ENCODE data around the gene SERPINE2. TPM values are rescaled to one million over a fixed set of nuclear protein-coding genes. Genes with fewer than 3 reads are reported as not detected.
A peak's percentile ranks its signal among the peaks of the same experiment; 100 is the strongest.

Gene SERPINE2, protein sequence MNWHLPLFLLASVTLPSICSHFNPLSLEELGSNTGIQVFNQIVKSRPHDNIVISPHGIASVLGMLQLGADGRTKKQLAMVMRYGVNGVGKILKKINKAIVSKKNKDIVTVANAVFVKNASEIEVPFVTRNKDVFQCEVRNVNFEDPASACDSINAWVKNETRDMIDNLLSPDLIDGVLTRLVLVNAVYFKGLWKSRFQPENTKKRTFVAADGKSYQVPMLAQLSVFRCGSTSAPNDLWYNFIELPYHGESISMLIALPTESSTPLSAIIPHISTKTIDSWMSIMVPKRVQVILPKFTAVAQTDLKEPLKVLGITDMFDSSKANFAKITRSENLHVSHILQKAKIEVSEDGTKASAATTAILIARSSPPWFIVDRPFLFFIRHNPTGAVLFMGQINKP
- polyA plus RNA-seq (2012; ENCODE audit: missing spikeins), result 0.30 TPM

DNA sequence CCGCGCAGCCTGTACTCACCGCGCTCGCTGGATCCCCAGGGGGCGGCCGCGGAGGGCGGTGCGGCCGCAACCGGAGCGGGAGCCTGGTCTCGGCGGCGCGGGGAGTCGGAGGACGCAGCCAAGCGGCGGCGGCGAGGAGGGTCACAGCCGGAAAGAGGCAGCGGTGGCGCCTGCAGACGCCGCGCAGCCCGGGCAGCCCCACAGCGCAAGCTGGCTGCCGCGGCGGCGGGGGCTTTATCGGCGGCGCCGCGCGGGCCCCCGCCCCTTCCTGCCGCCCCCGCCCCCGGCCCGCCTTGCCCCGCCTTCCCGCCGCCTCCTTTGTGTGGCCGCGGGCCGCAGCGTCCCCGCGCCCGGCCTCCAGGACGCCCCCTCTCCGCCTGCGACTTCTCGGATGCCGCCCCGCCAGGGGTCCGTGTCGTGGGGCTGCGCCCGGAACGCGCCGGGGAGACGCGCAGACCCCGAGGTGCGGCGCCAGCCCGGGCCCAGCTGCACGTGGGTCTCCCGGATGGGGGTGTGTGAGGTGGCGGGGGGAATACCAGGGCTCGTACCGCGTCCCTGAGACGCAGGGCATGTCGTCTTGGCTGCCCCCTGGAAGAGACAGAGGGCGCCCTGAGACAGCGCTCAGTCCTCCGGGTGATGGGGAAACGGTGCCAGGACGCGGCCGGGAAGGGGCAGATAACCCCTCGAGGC is at the start of gene SERPINE2:
Gene SERPINE2, minus strand, starts transcription at position 207 of the 690 bp plus-strand sequence. CDS start 37,386 bp downstream, outside the sequence.
- FAIRE-seq, result no peak
- TF ChIP-seq POLR2AphosphoS5 (IDR thresholded peaks at IDR 0.05; ENCODE audit: low read depth, low read length), result no peak
- no peak for TF ChIP-seq POLR2A (IDR thresholded peaks at IDR 0.05; ENCODE audit: low read depth, low read length)
- no peak for TF ChIP-seq TAF1 (IDR thresholded peaks at IDR 0.05; ENCODE audit: borderline replicate concordance, low read depth, low read length)

GRCh38 chr2:224086226-224086914 is 47.3 kb upstream of the SERPINE2 start:
- FAIRE-seq, result no peak
- no peak for DNase-seq (ENCODE audit: insufficient read length)
- no peak for TF ChIP-seq TAF1 (IDR thresholded peaks at IDR 0.05; ENCODE audit: borderline replicate concordance, low read depth, low read length)
- no peak for TF ChIP-seq POLR2A (IDR thresholded peaks at IDR 0.05; ENCODE audit: low read depth, low read length)

More for the DNA sequence above, at the start of gene SERPINE2:
- DNase-seq (ENCODE audit: insufficient read length), result peak; percentile 41

DNA sequence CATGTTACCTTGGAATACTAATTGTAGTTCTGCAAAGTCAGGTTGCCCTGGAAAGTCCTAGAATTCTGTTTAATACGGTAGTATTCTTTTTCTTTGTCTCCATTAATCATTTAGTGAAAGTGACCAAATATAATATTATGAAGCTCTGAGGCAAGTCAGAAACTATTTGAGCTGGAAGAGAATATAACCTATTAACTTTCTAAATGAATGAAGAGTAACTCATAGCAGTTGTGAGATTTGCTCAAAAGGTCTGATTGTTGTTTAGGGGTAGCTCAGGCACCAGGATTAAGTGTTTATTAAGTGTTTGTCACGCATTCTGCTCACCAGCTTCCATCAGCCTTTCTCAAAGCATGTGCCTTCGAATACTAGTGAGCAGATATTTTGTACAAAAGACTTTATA is 46.7 kb upstream of the SERPINE2 start:
- TF ChIP-seq TAF1 (IDR thresholded peaks at IDR 0.05; ENCODE audit: borderline replicate concordance, low read depth, low read length) (no peak), POLR2AphosphoS5 (IDR thresholded peaks at IDR 0.05; ENCODE audit: low read depth, low read length) (no peak), POLR2A (IDR thresholded peaks at IDR 0.05; ENCODE audit: low read depth, low read length) (no peak)
- no peak for DNase-seq (ENCODE audit: insufficient read length)
- FAIRE-seq, result no peak

- FAIRE-seq (no peak), DNase-seq (ENCODE audit: insufficient read length) (no peak)
- TF ChIP-seq POLR2A (IDR thresholded peaks at IDR 0.05; ENCODE audit: low read depth, low read length) (no peak), POLR2AphosphoS5 (IDR thresholded peaks at IDR 0.05; ENCODE audit: low read depth, low read length) (no peak), TAF1 (IDR thresholded peaks at IDR 0.05; ENCODE audit: borderline replicate concordance, low read depth, low read length) (no peak)
Measured at GRCh38 chr2:224085246-224085645, 46.2 kb upstream of the SERPINE2 start.

DNA sequence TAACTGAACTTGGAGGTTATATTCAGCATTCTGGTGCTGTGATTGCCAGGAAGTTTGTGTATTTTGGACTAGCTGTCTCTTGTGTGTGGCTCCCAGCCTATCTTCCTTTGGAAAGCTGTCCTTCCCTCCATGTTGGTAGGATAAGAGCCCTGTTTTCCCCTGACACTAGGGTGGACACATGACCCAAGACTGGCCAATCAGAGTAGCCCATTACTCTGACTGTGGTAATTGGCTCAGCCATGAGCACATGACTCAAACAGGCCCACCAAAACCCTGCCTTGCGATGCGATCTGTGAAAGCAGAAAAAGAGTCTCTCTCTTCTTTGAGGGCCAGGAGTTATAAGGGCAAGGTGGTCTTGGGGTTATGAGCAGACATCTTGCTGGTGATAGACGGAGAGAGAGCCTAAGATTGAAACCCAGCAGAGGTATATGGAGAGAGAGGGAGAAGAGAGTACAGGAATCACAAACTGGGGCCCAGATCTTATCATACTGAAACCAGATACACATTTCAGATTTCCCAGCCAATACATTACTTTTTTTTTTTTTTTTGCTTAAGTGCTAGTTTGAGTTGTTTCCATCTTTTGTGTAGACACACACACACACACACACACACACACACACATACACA is 45.3 kb upstream of the SERPINE2 start:
- no peak for TF ChIP-seq POLR2A (IDR thresholded peaks at IDR 0.05; ENCODE audit: low read depth, low read length)
- no peak for TF ChIP-seq TAF1 (IDR thresholded peaks at IDR 0.05; ENCODE audit: borderline replicate concordance, low read depth, low read length)
- TF ChIP-seq POLR2AphosphoS5 (IDR thresholded peaks at IDR 0.05; ENCODE audit: low read depth, low read length), result no peak
- FAIRE-seq (no peak), DNase-seq (ENCODE audit: insufficient read length) (no peak)

DNA sequence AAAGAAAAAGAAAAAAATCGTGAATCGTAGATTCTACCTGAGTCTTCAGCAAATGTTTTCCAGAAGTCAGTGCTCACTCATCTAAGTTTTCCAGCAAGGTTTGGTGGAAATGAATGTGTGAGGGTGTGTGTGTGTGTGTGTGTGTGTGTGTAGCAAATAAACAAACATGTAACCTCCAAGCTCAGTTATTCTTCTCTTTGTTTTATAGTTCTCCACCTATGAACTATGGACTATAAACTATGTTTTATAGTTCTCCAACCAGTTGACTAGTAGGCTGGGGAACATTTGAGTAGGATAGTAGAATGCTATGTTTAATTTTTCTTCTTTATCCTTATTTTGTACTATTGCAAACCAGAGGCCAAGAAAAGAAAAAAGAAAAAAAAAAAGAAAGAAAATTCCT is 44.6 kb upstream of the SERPINE2 start:
- DNase-seq (ENCODE audit: insufficient read length) (no peak), FAIRE-seq (no peak)
- TF ChIP-seq TAF1 (IDR thresholded peaks at IDR 0.05; ENCODE audit: borderline replicate concordance, low read depth, low read length), result no peak
- no peak for TF ChIP-seq POLR2AphosphoS5 (IDR thresholded peaks at IDR 0.05; ENCODE audit: low read depth, low read length)
- TF ChIP-seq POLR2A (IDR thresholded peaks at IDR 0.05; ENCODE audit: low read depth, low read length), result no peak

DNA sequence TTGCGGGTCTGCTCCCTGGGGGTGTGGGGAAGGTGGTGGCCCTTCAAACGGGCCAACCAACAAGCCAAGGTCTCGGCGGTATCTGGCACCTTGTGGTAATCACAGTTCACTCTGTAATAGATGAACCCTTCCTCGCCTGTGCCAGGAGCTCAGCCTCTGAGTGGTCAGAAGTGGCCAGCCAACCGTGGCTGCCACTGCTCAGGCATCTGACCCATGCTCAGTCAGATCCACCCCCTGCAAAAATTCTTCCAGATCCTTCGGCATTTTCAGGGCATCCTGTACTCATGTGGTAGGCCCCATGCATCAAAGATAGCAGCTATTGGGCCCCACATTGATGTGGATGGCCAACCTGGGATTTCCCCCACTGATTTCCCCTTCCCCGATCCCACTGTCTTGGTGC is 39.6 kb upstream of the SERPINE2 start:
- DNase-seq (ENCODE audit: insufficient read length) (no peak), FAIRE-seq (no peak)

DNA sequence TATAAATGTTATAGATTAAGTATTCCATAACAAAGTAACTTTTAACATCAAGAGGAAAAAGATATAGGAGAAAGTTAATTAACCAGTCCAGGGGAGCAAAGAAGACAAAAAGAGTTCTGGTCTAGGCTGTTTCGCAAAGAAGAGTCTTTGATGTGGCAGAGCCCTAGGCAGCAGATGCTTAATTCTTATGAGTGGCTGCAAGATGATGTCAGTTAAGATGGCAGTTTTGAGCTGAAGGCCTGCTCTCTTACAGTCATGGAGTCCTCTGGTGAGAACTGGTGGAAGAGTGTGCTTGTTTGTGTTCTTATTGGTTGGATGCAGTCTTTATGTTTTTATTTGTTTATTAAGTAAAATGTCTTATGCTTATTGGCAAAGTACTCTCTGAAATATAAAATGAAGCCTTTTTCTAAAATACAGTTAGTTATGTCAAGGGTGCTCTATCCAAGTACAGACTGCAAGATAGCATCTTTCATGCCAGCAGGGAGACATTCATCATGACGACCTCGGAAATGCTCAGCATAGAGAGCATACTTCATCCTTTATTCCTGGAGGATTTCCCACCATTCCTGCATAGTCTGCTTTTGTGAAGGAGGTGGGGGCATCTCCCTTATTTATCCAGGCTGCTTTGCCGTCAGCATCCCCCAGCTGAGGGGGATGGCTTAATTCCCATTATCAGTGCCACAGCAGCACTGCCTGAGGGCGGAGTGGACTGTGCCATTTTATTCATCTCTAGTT is 38.9 kb upstream of the SERPINE2 start:
- FAIRE-seq (no peak), DNase-seq (ENCODE audit: insufficient read length) (no peak)

More for the DNA sequence above, 39.6 kb upstream of the SERPINE2 start:
- TF ChIP-seq TAF1 (IDR thresholded peaks at IDR 0.05; ENCODE audit: borderline replicate concordance, low read depth, low read length) (no peak), POLR2A (IDR thresholded peaks at IDR 0.05; ENCODE audit: low read depth, low read length) (no peak), POLR2AphosphoS5 (IDR thresholded peaks at IDR 0.05; ENCODE audit: low read depth, low read length) (no peak)

GRCh38 chr2:224075588-224075987 is 36.5 kb upstream of the SERPINE2 start:
- TF ChIP-seq POLR2A (IDR thresholded peaks at IDR 0.05; ENCODE audit: low read depth, low read length) (no peak), TAF1 (IDR thresholded peaks at IDR 0.05; ENCODE audit: borderline replicate concordance, low read depth, low read length) (no peak), POLR2AphosphoS5 (IDR thresholded peaks at IDR 0.05; ENCODE audit: low read depth, low read length) (no peak)
- DNase-seq (ENCODE audit: insufficient read length) (no peak), FAIRE-seq (no peak)

More for the DNA sequence above, 38.9 kb upstream of the SERPINE2 start:
- no peak for TF ChIP-seq POLR2A (IDR thresholded peaks at IDR 0.05; ENCODE audit: low read depth, low read length)
- no peak for TF ChIP-seq POLR2AphosphoS5 (IDR thresholded peaks at IDR 0.05; ENCODE audit: low read depth, low read length)
- TF ChIP-seq TAF1 (IDR thresholded peaks at IDR 0.05; ENCODE audit: borderline replicate concordance, low read depth, low read length), result no peak

GRCh38 chr2:224073676-224074075 is 34.6 kb upstream of the SERPINE2 start:
- DNase-seq (ENCODE audit: insufficient read length) (no peak), FAIRE-seq (no peak)
- no peak for TF ChIP-seq POLR2A (IDR thresholded peaks at IDR 0.05; ENCODE audit: low read depth, low read length)
- no peak for TF ChIP-seq POLR2AphosphoS5 (IDR thresholded peaks at IDR 0.05; ENCODE audit: low read depth, low read length)
- no peak for TF ChIP-seq TAF1 (IDR thresholded peaks at IDR 0.05; ENCODE audit: borderline replicate concordance, low read depth, low read length)
